GM19372 (cell line): Measurements from ENCODE around the gene TEDC2.

Experiments
- ATAC-seq: cut with Tn5 transposase; IDR thresholded peaks from one replicate; pipeline ENCODE4 v1.9.1; 2021; ENCODE audit warnings: mild to moderate bottlenecking, low read depth, moderate library complexity; ENCODE audit not compliant: unreplicated experiment

TEDC2 gene

GRCh38 chr16:2508722-2509400 lies 49.0 kb downstream of the TEDC2 start:
- no peak for ATAC-seq

- ATAC-seq, result no peak
These were observed 51.4 kb downstream of the TEDC2 start for GRCh38 chr16:2511128-2511800.

GRCh38 chr16:2511996-2512734 lies 52.3 kb downstream of the TEDC2 start:
- ATAC-seq, result no peak

GRCh38 chr16:2512735-2513404 lies 53.0 kb downstream of the TEDC2 start:
- no peak for ATAC-seq

- peak; percentile 70 for ATAC-seq
These were observed 53.8 kb downstream of the TEDC2 start, which contains the start of gene ATP6V0C for GRCh38 chr16:2513405-2514332. TSS of gene ATP6V0C (plus strand) at chr16:2513952. CDS start at chr16:2514104, 152 bp downstream.
